HEK293T (cell line): ENCODE results near the gene SERPINC1.

Source experiments
- CTCF ChIA-PET: fragments of 350-600 bp; formaldehyde crosslinking; extraction: SDS; loops from one replicate; lab custom pipeline; 2021; ENCODE audit warnings: antibody characterized with exemption, inconsistent platforms; lab: Yijun Ruan, JAX
- POLR2A ChIA-PET: fragments of 350-600 bp; formaldehyde crosslinking; extraction: SDS; loops from one replicate; lab custom pipeline; 2020; ENCODE audit warnings: antibody characterized with exemption, inconsistent platforms; lab: Yijun Ruan, JAX
- DNase-seq: peaks from one replicate; pipeline ENCODE4 v3.0.0; 2012; ENCODE audit warnings: mixed read lengths; ENCODE audit errors: extremely low spot score
- HDGF ChIP-seq: fragments of 450-650 bp; IDR thresholded peaks from 2 replicates; pipeline ENCODE4 v1.6.1; 2017; ENCODE audit warnings: antibody characterized with exemption, borderline replicate concordance
- L3MBTL2 ChIP-seq: fragments of 450-650 bp; conservative IDR thresholded peaks from 2 replicates; pipeline ENCODE4 v1.6.1; 2016; ENCODE audit warnings: mild to moderate bottlenecking
- TARDBP ChIP-seq: fragments of 450-650 bp; IDR thresholded peaks from 2 replicates; pipeline ENCODE4 v1.6.1; 2016

The SERPINC1 gene

GRCh38 chr1:173856014-173856413 is 61.1 kb downstream of the SERPINC1 start:
- DNase-seq: no peak
- CTCF ChIA-PET: no interaction called here
- POLR2A ChIA-PET: no interaction called here
- TF ChIP-seq TARDBP: no peak
- no peak for TF ChIP-seq HDGF
- no peak for TF ChIP-seq L3MBTL2
